Activated CD8-positive, alpha-beta memory T cell treated with anti-CD3 and anti-CD28 coated beads for 48 hours (primary cell): ENCODE data around the gene LILRB2.
"Not testable (repeated sequence)": the region's sequence is repeated elsewhere in the genome, so short reads cannot be mapped to it uniquely, and the experiment has no call there.

ENCODE experiments used
- DNase-seq, 3 experiments: peaks; one replicate each; pipeline ENCODE4 v3.0.0-alpha.2; 2020; ENCODE audit warnings: low read depth in 2 of 3, low spot score in 2 of 3

LILRB2 gene

DNA sequence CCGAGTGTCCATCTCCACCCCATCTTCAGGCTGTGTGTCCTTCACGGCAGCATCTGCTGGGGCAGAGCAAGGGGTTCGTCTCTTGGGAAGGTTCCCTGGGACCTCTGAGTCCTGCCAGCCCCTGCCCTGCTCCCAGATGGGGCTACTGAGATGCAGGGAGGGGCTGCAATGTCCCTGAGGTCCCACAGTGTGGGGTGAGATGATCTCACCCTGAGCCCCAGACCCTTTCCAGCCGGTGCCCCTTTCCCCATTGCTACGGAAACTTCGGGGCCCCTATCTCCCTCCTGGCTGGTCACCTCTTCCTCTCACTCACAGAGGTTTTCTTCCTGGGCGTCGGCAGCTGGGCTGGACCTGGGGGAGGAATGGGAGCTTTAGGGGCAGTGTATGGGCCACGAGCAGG is 5.0 kb downstream of the LILRB2 start:
- no peak for DNase-seq

DNA sequence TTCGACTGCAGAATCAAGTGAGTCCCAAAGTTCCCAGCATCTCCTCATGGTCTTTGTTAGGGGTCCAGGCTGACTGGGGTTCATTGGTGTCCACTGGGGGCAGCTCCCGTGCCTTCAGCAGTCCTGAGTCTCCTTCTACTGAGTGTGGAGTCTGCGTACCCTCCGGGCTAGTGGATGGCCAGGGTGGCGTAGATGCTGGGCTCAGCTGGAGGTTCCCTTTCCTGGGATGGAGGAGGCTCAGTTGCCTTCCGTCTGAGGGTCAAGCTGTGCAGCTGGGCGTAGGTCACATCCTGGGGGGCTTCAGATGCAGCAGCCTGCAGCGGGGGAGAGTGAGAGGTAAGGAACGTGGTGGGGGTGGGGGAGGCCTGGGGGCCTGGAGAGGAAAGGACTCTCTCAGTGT is 6.4 kb downstream of the LILRB2 start:
- not testable (repeated sequence) for DNase-seq

DNA sequence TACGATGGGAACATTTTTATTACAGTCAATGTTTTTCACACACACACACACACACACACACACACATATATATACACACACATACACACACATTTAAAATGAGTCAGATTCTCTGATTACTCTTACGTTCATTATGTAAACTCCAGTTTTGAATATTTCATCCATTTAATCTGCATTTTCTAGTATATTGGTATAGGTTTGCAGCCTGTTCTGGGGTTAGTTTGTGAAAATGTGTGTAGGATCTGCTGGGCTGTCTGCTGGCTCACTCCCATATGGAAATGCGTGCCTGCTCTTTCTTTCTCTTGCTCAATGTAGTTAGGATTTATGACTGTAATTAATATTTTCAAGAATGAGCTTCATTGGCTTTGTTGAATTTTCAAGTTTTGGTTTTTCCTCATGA is 7.1 kb downstream of the LILRB2 start:
- DNase-seq, result no peak

DNA sequence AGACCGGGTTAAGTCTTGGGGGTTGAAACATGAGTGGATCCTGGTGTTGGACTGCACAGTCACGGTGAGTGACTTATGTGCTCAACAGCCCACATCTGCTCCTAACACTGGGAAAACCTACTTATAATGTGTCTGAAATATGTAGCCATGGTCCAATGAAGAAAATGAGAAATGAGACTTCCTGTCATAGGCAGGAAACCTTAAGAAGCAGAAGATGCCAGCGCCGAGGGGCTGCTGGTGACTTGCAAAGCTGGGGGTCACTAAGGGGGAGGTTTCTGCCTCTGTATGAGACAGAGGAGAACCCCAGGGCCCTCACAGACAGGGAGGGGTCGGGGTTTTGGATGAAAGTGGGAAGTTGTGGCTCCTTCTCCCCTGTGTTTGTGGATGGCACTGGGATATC is 8.7 kb downstream of the LILRB2 start:
- DNase-seq, result not testable (repeated sequence)

DNA sequence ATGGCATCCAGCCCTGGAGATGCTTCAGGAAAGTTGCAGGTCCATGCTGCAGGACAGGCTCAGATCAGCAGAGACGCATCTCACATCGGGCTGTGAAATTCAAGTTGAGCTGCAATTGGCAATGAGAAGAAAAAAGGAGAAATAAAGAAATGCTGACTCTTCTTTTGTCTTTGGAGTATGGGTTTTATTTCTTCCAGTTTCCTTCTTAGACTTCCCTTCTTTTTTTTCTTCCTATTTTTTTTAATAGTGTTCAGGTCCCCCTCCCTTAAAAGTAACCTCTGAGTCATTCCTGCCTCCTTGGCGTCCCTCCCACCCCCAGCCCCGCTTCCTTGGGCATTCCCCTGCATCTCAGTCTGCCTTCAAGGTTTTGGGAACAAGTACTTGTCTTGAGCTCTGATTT is 9.3 kb downstream of the LILRB2 start:
- not testable (repeated sequence) for DNase-seq

DNA sequence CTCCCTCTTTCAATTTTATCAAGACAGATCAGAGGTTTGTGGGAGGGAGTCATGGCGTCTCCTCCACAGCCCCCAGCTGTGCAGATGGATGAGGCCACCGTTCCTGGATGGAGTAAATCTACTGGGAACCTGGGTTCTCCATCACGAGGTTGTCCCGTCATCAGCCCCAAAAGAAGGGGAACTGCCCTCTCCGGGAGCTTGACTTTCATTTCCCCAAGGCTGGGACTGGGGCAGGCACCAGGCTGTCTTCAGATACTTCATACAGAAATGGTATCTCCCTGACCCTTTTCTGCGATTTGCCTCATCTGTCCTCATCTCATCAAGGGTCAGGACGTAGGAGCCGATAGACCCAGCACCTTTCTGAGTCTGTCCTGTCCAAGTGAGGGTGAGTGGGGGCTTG is 9.8 kb downstream of the LILRB2 start:
- DNase-seq, result no peak

DNA sequence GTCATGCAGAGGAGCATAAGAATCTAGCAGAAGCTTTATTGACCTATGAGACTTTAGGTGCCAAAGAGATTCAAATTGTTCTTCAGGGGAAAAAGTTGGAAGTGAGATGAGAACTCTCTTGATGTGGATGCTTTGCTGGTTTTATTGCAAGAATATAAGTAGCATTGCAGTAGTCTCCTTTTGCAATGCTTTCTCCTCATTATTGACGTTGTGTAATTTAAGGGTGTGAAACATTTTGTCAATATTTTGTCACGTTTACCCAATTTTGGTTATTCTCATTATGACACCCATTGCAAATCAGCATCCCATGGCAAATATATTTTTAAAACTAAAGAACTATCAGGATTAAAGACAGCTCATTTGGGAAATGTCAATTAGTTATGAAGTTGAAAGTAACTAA is 12.0 kb downstream of the LILRB2 start:
- no peak for DNase-seq

DNA sequence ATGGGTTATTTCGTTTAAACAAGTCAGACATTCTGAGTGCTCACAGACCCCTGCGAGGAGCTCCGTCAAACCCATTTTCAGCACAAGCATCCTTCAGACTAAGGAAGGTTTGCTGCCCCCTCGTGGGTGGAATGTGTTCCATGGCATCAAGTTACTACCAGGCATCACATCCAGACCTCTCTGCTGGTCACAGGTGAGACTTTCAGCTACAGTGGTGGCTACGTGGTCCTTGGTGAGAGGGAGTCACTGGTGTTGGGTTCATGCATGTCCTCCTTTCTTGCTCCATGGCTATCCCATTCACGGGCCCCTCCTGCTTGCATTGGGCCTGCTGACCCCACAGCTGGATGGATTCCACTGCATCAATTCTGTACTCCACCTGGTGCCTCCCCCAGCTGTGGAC is 14.8 kb downstream of the LILRB2 start:
- DNase-seq, result peak; percentile 18 to 69 (median 45)

DNA sequence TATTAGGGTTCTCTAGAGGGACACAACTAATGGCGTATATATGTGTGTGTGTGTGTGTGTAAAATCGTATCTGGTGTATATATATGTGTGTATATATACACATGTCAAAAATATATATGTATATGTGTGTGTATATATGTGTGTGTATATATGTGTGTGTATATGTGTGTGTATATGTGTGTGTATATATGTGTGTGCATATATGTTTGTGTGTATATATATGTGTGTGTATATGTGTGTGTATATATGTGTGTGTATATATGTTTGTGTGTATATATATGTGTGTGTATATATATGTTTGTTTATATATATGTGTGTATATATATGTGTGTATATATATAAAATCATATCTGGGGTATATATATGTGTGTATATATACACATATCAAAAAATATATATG is 18.4 kb downstream of the LILRB2 start:
- no peak for DNase-seq

DNA sequence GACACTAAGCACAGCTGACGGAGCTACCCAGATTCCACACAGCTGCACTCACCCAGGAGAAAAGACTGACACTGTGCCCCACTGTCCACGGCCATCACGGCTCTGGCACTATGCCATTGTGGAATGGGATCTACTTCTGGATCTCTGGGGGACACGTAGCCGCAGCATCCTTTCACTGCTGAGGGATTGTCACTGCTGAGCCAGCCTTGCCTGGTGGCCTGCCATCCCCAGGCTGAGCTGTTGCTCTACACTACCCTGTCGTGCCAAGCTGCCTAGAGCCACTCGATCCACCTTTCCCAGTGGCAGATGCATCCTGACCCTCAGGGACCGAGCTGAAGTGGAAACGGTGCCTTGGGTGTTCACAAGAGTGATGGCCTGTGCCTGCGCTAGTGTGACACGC is 18.8 kb downstream of the LILRB2 start:
- no peak for DNase-seq

DNA sequence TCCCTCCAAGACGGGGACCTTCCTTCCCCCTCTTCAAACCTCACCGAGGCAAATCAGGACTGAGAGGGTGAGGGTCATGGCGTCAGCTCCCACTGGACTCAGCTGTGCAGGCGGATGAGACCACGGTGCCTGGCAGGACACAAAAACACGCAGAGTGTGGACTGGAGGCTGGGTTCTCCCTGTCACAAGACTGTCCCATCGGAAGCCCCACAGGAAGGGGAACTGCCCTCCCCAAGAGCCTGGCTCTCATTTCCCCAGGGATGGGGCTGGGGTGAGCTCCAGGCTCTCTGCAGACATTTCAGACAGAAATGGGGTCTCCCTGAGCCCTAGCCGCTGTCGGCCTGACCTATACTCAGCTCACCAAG is 23.8 kb downstream of the LILRB2 start, which contains the start of gene LILRB5:
Gene LILRB5 (minus strand): TSS at position 158 of the 365 bp plus-strand sequence. CDS start 80 bp downstream, at position 78.
- no peak for DNase-seq

DNA sequence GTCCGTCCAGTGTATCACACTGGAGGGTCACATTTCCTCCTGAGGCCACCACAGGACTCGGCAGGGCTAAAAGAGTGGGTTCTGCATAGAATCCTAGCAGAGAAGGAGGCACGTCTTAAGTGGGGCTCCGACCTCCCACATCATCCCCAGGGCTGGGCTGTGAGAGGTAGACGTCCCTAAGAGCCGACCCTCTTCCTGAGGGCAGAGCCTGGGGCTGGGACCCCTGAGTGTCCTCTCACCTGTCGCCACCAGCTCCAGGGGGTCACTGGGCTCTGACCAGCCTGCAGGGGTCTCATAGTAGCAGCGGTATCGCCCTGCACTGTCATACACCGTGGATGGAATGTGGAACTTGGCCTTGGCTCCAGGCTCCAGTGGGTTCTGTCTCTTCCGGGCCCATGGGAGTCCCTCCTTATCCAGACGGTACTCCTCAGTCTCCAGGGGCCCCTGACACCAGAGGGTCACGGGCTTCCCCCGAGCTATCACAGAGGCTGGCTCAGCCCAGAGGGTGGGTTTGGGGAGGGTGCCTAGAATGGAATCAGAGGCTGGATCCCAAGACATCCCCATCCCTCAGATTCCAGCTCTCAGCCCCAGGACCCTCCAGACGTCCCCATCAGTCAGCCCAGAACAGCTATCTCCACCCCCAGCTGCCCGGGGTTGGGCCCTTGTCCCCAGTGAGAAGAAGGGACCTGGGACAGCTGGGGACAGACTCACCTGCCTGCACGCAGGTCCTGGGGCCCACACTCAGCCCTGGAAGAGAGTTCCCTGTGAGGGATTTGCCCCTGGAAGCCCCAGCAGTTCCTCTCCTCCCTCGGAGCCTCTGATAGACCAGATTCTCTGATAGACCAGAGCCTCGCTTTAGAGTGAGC is 24.4 kb downstream of the LILRB2 start:
- DNase-seq, result no peak

DNA sequence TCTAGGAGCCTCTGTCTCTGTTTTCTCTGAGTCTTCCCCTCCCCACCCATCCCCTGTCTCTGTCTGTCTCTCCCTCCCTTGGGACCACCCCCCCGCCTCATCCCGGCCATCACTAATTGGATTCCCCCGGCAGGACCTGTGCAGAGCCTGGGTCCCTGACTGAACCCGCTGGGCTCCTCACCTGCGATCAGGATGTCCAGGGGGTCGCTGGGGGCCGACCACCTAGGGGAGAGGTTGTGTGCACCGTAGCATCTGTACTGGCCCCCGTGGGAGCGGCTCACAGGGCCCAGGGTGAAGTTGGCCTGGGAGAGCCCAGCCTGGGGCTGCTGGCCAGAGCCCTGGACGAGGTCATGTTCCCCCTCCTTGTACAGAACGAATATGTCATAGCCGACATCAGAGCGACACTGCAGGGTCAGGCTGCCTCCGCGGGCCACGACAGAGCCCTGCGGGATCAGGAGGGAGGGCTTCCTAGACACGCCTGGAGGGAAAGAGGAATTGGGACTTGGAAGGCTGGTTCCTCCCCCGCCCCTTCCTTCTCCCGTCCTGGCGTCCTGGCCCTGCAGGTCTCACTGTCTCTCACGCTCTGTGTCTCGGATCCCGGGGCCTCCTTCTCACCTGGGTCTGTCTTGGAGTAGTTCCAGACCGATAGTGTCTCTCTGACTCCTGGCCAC is 25.7 kb downstream of the LILRB2 start:
- no peak for DNase-seq

DNA sequence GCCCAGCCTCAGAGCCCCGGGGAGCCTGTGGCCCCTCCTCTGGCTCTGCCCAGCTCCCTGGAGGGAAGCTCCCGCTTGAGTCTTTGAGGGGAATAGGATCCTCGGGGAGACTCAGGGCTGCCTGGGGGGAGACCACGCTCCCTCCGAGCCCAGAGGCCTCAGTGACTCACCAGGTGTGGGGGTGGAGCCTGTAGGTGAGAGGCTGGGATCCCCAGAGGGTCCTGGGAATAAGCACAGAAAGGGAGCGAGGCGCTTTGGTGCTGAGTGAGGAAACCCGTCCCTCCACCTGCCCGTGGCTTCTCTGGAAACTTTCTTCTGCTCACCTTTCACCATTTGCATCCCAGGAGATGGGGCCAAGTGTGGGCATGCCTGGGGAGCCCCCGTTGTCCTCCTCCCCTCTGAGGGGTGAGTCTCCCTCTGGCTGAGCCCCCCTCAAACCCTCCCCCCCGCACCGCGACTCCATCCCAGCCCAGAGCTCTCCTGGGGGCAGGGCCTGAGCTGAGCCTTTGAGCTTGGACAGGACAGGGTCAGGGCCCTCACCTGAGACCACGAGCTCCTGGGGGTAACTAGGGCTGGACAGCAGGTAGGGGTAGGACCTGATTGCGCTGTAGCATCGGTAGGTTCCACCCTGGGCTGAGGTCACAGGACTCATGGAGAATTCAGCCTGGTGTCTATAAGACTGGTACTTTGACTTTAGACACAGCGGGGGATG is 26.6 kb downstream of the LILRB2 start:
- no peak for DNase-seq

DNA sequence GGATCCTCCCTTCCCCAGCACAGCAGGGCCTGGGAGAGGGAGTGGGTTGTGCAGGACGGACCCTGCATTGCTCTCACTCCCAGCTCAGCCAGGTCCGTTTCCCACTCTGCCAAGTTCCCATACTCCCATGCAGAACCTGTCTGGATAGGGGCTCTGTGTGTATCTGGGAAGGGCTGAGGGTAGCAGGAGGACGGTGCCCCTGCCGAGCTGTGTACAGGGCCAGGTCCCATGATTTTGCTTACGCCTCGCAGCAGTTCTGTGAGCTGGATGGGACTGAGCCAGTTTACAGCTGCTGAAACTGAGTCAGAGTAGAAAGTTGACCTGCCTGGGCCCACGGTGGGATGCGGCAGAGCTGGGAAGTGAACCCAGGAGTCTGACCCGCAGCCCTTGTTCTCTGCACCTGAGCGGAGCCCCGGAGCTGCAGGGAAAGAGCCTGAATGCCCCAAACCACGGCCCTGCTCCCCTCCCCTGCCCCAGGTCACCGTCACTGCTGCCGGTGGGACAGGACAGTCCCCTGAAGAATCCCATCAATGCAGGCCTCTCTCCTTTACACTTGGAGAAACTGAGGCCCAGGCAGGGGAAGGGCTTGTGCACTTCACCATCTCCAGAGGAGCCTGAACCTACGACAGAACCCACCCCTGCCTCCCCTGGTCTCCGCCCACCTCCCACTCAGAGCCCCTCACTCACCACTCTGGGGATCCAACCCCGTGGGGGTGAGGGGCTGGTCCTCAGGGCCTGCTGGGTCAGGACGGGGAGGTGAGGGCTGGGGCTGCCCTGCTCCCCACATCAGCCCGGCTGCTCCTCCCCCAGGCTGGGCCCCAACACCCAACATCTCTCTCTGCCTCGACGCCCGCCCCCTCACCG is 27.3 kb downstream of the LILRB2 start:
- DNase-seq, result no peak

DNA sequence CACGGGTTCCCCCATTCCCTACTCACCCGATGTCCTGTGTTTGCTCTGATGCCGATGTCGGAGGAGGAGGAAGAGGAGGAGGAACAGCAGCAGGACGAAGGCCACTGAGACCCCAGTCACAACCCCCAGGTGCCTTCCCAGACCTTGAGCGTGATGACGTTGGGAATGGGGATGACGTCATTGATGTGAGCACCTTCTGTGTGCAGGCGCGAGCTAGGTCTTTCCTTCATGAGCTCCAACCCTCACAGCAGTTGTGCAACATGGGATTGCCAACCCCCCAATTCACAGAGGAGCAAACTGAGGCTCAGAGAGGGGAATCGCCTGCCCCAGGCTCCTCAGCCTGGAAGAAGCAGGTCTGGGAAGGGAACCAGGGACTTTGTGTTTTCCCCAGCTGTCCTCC is 28.1 kb downstream of the LILRB2 start:
- DNase-seq, result no peak

DNA sequence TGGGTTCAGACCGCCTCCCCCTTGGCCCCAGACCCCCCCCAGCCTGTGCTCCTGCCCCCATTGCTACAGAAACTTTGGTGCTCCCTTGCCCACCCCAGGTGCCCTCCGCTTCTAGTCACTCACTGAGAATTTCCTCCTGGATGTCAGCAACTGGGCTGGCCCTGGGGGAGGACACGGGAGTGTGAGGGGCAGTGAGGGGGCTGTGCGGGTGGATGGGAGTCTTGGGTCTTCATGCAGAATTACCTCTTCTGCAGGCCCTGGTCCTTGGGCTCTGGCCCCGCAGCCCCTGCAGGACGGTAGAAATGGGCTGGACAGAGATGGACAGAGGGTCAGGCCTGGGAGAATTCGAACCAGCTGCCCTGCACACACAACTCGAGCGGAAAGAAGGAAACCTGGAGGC is 28.7 kb downstream of the LILRB2 start:
- DNase-seq, result no peak

DNA sequence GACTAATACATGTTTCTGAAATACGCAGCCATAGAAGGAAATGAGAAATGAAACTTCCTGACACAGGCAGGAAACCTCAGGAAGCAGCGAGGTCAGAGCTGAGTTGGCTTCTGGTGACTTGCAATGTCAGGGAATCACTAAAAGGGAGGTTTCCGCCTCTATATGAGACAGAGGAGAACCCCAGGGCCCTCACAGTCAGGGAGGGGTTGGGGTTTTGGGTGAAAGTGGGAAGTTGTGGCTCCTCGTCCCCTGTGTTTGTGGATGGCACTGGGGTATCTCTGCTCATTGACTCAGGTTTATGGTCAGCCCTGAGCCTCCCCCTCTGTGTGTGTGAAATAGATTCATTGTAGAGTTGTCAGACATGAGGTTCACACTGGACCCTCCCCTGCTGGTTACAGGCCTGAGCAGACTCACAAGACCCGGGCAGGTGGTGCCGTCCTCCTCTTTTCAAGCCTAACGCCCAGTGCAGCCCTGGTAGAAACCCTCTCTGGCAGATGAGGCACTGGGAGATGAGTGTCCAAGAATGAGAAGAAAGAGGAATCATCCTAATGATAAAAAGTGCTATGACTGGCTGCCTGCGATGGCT is 32.8 kb downstream of the LILRB2 start:
- DNase-seq, result peak in 1 of 3 experiments; percentile 29

DNA sequence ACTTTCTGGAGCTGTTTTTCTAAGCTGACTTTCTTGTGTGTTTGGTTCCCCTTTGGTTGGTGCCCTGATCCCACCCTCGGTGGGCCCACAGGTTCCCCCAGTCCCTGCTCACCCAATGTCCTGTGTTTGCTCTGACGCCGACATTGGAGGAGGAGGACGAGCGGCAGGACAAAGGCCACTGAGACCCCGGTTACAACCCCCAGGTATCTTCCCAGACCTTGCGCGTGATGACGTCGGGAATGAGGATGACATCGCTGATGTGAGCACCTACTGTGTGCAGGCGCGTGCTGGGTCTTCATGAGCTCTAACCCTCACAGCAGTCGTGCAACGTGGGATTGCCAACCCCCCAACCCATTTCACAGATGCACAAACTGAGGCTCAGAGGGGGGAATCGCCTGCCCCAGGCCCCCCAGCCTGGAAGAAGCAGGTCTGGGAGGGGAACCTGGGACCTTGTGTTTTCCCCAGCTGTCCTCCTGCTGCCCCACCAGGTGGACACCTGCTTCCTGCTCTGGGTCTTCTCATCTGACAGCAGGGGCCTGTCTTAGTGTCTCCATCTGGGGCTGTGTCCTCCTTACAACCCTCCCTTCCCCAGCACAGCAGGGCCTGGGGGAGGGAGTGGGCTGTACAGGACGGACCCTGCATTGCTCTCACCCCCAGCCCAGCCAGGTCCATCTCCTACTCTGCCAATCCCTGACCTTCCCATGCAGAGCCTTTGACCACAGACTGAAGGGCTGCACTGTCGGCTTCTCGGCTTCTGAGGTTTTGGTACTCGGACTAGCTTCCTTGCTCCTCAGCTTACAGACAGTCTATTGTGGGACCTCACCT is 33.6 kb downstream of the LILRB2 start:
- no peak for DNase-seq

DNA sequence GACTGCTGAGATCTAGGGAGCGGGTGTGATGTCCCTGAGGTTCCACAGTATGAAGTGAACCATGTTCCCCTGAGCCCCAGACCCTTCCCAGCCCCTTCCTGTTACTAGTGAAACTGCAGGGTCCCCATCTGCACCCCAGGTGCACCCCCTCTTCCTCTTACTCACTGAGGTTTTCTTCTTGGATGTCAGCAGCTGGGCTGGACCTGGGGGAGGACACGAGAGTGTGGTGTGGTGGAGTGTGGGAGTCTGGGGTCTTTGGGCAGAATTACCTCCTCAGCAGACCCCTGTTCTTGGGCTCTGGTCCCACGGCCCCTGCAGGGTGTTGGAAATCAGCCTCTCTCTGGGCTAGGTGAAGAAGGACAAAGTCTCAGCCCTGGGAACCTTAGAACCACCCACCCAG is 35.0 kb downstream of the LILRB2 start:
- no peak for DNase-seq
